ENCODE data around the gene MRPL37. TPM values are rescaled to one million over a fixed set of nuclear protein-coding genes. Genes with fewer than 3 reads are reported as not detected.
A peak's percentile ranks its signal among the peaks of the same experiment; 100 is the strongest.

The MRPL37 gene
- total and polyA plus RNA-seq, 5 donors from 2014 or later: 34.5 to 66.7 (median 64.6) TPM

DNA sequence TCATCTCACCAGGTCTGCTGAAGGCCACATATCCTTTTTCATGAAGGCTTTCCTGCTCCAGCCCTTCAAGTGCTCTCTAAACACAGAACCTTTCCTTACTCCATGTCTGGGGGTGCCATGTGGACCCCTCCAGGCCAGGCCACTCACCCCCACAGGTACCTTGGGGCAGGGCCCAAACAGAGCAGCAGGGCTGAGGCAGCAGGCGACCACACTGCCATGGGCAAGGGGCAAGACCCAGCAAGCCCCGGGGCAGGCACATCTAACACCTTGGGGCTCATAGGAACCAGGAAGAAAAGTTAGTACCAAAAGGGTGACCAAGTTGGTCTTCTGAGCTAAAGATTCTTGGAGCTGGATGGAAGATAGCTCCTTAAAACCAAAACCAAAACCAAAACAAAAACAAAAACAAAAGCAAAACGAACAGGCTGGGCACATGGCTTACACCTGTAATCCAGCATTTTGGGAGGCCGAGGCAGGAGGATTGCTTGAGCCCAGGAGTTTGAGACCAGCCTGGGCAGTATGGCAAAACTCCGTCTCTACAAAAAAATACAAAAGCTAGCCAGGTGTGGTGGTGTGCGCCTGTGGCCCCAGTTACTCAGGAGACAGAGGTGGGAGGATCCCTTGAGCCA lies 63.7 kb downstream of the MRPL37 start:
- peak in 1 of 3 donors; percentile 26 for DNase-seq
- no peaks in the 10 kb centered on the region for H3K27me3 Mint-ChIP-seq

DNA sequence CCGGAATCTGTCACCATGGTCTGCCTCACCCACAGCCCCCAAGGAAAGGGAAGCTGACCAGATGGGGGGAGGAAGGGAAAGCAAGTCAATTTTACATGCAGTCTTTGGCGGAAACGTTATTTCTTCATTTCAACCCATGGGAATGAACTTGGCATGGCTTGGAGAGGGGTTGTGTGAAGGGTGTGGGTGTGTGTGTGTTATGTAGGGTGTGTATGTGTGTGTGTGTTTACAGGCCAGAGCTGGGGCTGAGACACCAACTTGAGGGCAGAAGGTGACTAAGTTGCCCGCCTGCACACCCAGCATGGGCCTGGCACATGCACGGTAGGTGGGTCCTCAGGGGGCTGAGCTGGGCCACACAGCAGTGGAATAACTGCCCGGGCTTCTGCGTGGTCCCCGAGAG lies 65.2 kb downstream of the MRPL37 start:
- H3K27ac Mint-ChIP-seq: no peak overlapping the region
- no peaks in the 10 kb centered on the region for H3K36me3 ChIP-seq (ENCODE audit: control insufficient read depth, insufficient read depth, low read length)
- H3K9me3 ChIP-seq (ENCODE audit: control insufficient read depth in 2 of 2, low read length in 2 of 2): no peaks in the 10 kb centered on the region
- no peak overlapping the region for H3K27ac ChIP-seq (ENCODE audit: insufficient read depth, low read length, poor library complexity, severe bottlenecking)
- no peak overlapping the region for H3K4me3 Mint-ChIP-seq
- H3K36me3 Mint-ChIP-seq: peaks cover 5% of the 10 kb centered on the region
- ATAC-seq (ENCODE audit: low read depth in 2 of 2) (no peak), DNase-seq (no peak)
- H3K4me1 ChIP-seq (ENCODE audit: control insufficient read depth, insufficient read depth, low read length, poor library complexity, severe bottlenecking): no peaks in the 10 kb centered on the region
- H3K9me3 Mint-ChIP-seq: peaks cover 0 to 1% (median 0%) of the 10 kb centered on the region in 7 donors
- no peaks in the 10 kb centered on the region for H3K27me3 Mint-ChIP-seq
- peaks cover 0 to 29% (median 9%) of the 10 kb centered on the region in 4 donors for H3K4me1 Mint-ChIP-seq
- H3K27me3 ChIP-seq (ENCODE audit: control insufficient read depth, insufficient read depth, low read length): no peaks in the 10 kb centered on the region
- no peak overlapping the region for H3K4me3 ChIP-seq (ENCODE audit: low read depth, low read length)

More for the DNA sequence above, 63.7 kb downstream of the MRPL37 start:
- H3K27ac Mint-ChIP-seq: peak overlapping the region in 2 of 3 donors; percentile 47 to 61
- H3K4me1 Mint-ChIP-seq: peaks cover 0 to 20% (median 7%) of the 10 kb centered on the region in 4 donors
- ATAC-seq (ENCODE audit: low read depth in 2 of 2): no peak
- H3K36me3 Mint-ChIP-seq: peaks cover 5% of the 10 kb centered on the region
- H3K9me3 Mint-ChIP-seq: peaks cover 0 to 1% (median 0%) of the 10 kb centered on the region in 7 donors
- H3K4me3 Mint-ChIP-seq: no peak overlapping the region
- Histone ChIP-seq H3K4me1 (ENCODE audit: control insufficient read depth, insufficient read depth, low read length, poor library complexity, severe bottlenecking) (no peaks in the 10 kb centered on the region), H3K4me3 (ENCODE audit: low read depth, low read length) (no peak overlapping the region), H3K9me3 (ENCODE audit: control insufficient read depth in 2 of 2, low read length in 2 of 2) (no peaks in the 10 kb centered on the region), H3K27ac (ENCODE audit: insufficient read depth, low read length, poor library complexity, severe bottlenecking) (no peak overlapping the region), H3K36me3 (ENCODE audit: control insufficient read depth, insufficient read depth, low read length) (no peaks in the 10 kb centered on the region), H3K27me3 (ENCODE audit: control insufficient read depth, insufficient read depth, low read length) (no peaks in the 10 kb centered on the region)

DNA sequence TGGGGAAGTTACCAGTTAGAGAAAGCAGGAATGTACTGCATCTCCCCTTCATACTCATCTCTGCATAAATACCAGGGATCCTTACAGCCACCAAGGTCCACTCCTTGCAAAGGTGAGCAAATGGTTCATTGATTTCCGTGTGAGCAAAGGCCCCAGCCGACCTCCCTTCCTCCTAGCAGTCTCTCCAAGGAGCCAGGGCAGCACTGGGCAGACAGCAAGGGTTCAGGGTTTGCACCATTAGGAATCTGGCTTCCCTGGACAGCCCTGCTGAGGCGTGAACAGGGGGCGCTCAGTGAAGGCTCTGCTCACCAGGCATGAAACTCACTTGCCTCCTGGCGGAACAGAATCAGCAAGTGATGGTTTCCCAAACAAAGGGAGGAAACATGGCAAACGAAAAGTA lies 65.7 kb downstream of the MRPL37 start:
- Mint-ChIP-seq H3K36me3 (peaks cover 5% of the 10 kb centered on the region), H3K27ac (no peak overlapping the region)
- no peaks in the 10 kb centered on the region for H3K9me3 ChIP-seq (ENCODE audit: control insufficient read depth in 2 of 2, low read length in 2 of 2)

GRCh38 chr1:54266195-54266594 lies 66.2 kb downstream of the MRPL37 start:
- H3K4me1 ChIP-seq (ENCODE audit: control insufficient read depth, insufficient read depth, low read length, poor library complexity, severe bottlenecking): no peaks in the 10 kb centered on the region
- Mint-ChIP-seq H3K27me3 (no peaks in the 10 kb centered on the region), H3K9me3 (peaks cover 0 to 1% (median 0%) of the 10 kb centered on the region in 7 donors), H3K4me3 (no peak overlapping the region), H3K36me3 (peaks cover 5% of the 10 kb centered on the region), H3K27ac (no peak overlapping the region), H3K4me1 (peaks cover 0 to 35% (median 6%) of the 10 kb centered on the region in 4 donors)
- H3K36me3 ChIP-seq (ENCODE audit: control insufficient read depth, insufficient read depth, low read length): no peaks in the 10 kb centered on the region
- no peak overlapping the region for H3K27ac ChIP-seq (ENCODE audit: insufficient read depth, low read length, poor library complexity, severe bottlenecking)
- H3K4me3 ChIP-seq (ENCODE audit: low read depth, low read length): no peak overlapping the region
- DNase-seq (no peak), ATAC-seq (ENCODE audit: low read depth in 2 of 2) (no peak)
- no peaks in the 10 kb centered on the region for H3K27me3 ChIP-seq (ENCODE audit: control insufficient read depth, insufficient read depth, low read length)
- H3K9me3 ChIP-seq (ENCODE audit: control insufficient read depth in 2 of 2, low read length in 2 of 2): no peaks in the 10 kb centered on the region

More for the DNA sequence above, 65.7 kb downstream of the MRPL37 start:
- DNase-seq: no peak
- no peak for ATAC-seq (ENCODE audit: low read depth in 2 of 2)
- no peak overlapping the region for H3K27ac ChIP-seq (ENCODE audit: insufficient read depth, low read length, poor library complexity, severe bottlenecking)
- H3K36me3 ChIP-seq (ENCODE audit: control insufficient read depth, insufficient read depth, low read length): no peaks in the 10 kb centered on the region
- no peak overlapping the region for H3K4me3 Mint-ChIP-seq
- no peaks in the 10 kb centered on the region for H3K27me3 Mint-ChIP-seq
- H3K9me3 Mint-ChIP-seq: peaks cover 0 to 1% (median 0%) of the 10 kb centered on the region in 7 donors
- peaks cover 0 to 34% (median 7%) of the 10 kb centered on the region in 4 donors for H3K4me1 Mint-ChIP-seq
- H3K27me3 ChIP-seq (ENCODE audit: control insufficient read depth, insufficient read depth, low read length): no peaks in the 10 kb centered on the region
- H3K4me1 ChIP-seq (ENCODE audit: control insufficient read depth, insufficient read depth, low read length, poor library complexity, severe bottlenecking): no peaks in the 10 kb centered on the region
- no peak overlapping the region for H3K4me3 ChIP-seq (ENCODE audit: low read depth, low read length)

DNA sequence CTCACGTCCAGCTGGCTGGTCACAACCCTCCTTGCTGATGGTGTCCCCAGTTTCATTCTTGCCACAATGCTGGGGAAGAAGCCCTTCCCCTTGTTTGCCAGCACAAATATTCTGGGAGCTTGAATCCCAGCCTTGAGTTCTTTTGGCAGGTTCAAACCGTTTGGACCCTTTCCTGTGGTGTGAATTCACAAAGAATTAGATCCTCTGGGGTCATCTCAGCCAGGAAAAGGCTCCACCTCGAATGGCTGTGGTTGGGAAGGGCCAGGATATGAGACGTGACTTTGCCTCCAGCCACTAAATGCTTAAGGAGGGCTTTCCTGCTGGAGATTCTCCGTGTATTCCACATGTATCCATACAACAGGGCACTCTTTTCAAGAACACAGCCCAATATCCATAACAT lies 66.9 kb downstream of the MRPL37 start:
- Histone ChIP-seq H3K27ac (ENCODE audit: insufficient read depth, low read length, poor library complexity, severe bottlenecking) (no peak overlapping the region), H3K36me3 (ENCODE audit: control insufficient read depth, insufficient read depth, low read length) (no peaks in the 10 kb centered on the region), H3K4me3 (ENCODE audit: low read depth, low read length) (no peak overlapping the region), H3K9me3 (ENCODE audit: control insufficient read depth in 2 of 2, low read length in 2 of 2) (no peaks in the 10 kb centered on the region), H3K27me3 (ENCODE audit: control insufficient read depth, insufficient read depth, low read length) (no peaks in the 10 kb centered on the region), H3K4me1 (ENCODE audit: control insufficient read depth, insufficient read depth, low read length, poor library complexity, severe bottlenecking) (no peaks in the 10 kb centered on the region)
- ATAC-seq (ENCODE audit: low read depth in 2 of 2) (no peak), DNase-seq (no peak)
- Mint-ChIP-seq H3K27ac (peak overlapping the region in 1 of 3 donors; percentile 20), H3K4me3 (no peak overlapping the region), H3K9me3 (peaks cover 0 to 1% (median 0%) of the 10 kb centered on the region in 7 donors), H3K36me3 (peaks cover 5% of the 10 kb centered on the region), H3K27me3 (no peaks in the 10 kb centered on the region), H3K4me1 (peaks cover 0 to 35% (median 4%) of the 10 kb centered on the region in 4 donors)

Other genes starting within 250 kb of the MRPL37 start
- gene LDLRAD1, start 182.0 kb upstream of the MRPL37 start, total RNA-seq: not detected
- gene LDLRAD1, start 182.0 kb upstream of the MRPL37 start, polyA plus RNA-seq: not detected
- 180 TPM for gene TMEM59, start 147.0 kb upstream of the MRPL37 start, total RNA-seq
- 100 to 1,000 TPM; 605 to 863 (median 688) TPM for gene TMEM59, start 147.0 kb upstream of the MRPL37 start, polyA plus RNA-seq
- gene TCEANC2, start 146.6 kb upstream of the MRPL37 start, total RNA-seq: 8.4 TPM
- gene TCEANC2, start 146.6 kb upstream of the MRPL37 start, polyA plus RNA-seq: 1 to 10 TPM; 3.6 to 6.9 (median 6.2) TPM
- gene CDCP2, start 47.2 kb upstream of the MRPL37 start, total RNA-seq: 0.15 TPM
- gene CDCP2, start 47.2 kb upstream of the MRPL37 start, polyA plus RNA-seq: not detected
- 3.7 TPM for gene CYB5RL, start 137 bp upstream of the MRPL37 start, total RNA-seq
- 1 to 10 TPM; 1.1 to 4.8 (median 3.1) TPM for gene CYB5RL, start 137 bp upstream of the MRPL37 start, polyA plus RNA-seq
- gene SSBP3, start 206.2 kb downstream of the MRPL37 start, total RNA-seq: 30.6 TPM
- gene SSBP3, start 206.2 kb downstream of the MRPL37 start, polyA plus RNA-seq: 1 to 10 TPM; 5.4 to 7.4 (median 6.9) TPM

Data from CD4-positive, CD25-positive, alpha-beta regulatory T cell (primary cell).